T47D (cell line): ENCODE measurements around the gene DENND5A.
A peak's percentile ranks its signal among the peaks of the same experiment; 100 is the strongest.
"Not testable (repeated sequence)": the region's sequence is repeated elsewhere in the genome, so short reads cannot be mapped to it uniquely, and the experiment has no call there.

Source experiments
- DNase-seq, 2 experiments: peaks; one replicate each; pipeline versions ENCODE4 v3.0.0 to v3.0.0-alpha.2; 2011 to 2012; ENCODE audit warnings: low read depth in 1 of 2, low spot score in 1 of 2
- JUND ChIP-seq: IDR thresholded peaks from 2 replicates; pipeline ENCODE4 v1.6.1; 2012; ENCODE audit warnings: low read depth
- in situ Hi-C: cut with HindIII; loops from 2 replicates; pipeline ENCODE4 v1.10.0; 2016; ENCODE audit warnings: low sequenced_read_pairs, low pct_unique_long_range_greater_than_20kb

DENND5A gene

GRCh38 chr11:9170450-9170849, 94.7 kb downstream of the DENND5A start:
- in situ Hi-C loops = no loop called here
- no peak for TF ChIP-seq JUND
- DNase-seq = no peak

DNA sequence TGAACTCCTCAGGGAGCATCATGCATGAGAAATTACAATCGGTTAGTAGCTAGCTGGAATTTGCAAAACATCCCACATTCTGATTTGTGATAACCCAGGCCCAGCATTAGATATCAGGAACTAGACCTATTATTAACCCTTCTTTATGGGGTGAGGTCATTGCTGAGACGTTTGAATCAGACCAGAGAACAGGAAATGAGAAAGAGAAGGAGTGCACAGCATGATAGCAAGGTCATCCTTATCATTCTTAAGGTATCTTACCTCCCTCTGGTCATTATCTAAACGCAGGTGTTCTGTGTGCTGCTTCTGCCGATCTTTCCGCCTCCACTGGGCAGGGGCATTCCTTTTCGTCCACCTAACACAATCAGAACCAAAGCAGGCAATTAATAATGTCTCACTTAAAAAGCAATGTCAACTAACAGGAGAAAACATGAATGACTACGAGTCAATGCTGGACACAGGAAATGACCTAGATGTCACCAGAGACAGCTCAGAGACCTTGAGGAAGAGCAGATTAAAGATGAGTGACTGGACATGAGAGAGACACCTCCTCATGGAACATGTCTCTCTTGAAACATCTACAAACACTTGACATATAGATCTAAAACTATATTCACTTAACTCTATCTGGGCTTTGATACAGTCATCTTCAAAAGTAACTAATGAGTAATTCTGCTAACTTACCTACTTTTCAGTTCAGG, 95.4 kb downstream of the DENND5A start:
- DNase-seq = no peak
- TF ChIP-seq JUND = no peak

DNA sequence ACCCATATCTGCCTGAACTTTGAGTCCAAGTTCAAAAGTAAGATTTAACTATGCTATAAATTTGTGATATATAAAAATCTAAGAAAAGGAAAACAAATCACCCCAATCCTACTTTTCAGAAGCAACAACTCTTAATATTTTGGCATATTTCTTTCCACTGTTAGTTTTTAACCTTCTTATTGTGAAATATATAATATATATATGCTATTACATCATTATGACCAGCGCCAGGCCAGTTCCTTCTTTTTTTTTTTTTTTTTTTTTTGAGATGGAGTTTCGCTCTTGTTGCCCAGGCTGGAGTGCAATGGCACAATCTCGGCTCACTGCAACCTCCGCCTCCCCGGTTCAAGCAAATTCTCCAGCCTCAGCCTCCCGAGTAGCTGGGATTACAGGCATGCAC, 103.2 kb downstream of the DENND5A start:
- in situ Hi-C loops, DNase-seq: not testable (repeated sequence)

More for the DNA sequence above, 95.4 kb downstream of the DENND5A start:
- in situ Hi-C loops = no loop called here

DNA sequence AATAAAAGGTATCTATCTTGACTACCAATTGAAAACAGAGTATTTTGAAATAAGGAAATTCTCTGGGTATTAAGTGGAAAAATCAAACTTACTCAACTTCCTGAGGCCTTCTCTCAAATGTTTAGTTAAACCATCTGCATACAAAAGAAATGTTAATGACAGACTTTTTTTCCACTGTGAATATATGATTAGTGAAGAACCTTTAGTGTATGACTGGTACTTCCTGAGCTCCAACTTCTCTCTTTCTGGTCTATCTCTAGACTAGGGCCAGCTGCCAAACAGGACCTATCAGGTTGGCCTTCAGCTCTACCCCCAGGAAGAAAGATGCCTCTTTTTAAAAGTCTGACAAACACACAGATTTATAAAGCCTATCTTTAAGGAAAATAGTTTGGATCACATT, 105.0 kb downstream of the DENND5A start:
- in situ Hi-C loops = no loop called here
- no peak for DNase-seq
- no peak for TF ChIP-seq JUND

DNA sequence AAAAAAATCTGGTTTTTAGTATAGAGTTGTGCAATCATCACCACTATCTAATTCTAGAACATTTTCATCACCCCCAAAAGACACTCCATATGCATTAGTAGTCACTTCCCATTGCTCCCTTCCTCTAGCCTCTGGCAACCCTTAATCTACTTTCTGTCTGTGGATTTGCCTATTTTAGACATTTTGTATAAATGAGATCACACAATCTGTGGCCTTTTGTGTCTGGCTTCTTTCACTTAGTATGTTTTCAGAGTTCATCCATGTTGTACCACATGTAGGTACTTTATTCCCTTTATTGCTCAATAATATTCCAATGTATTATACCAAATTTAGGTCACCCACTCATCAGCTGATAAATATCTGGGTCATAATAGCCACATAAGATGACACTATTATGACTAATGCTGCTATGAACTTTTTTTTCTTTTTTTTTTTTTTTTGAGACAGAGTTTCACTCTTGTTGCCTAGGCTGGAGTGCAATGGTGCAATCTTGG, 106.2 kb downstream of the DENND5A start:
- in situ Hi-C loops = no loop called here
- DNase-seq = no peak
- TF ChIP-seq JUND = no peak

DNA sequence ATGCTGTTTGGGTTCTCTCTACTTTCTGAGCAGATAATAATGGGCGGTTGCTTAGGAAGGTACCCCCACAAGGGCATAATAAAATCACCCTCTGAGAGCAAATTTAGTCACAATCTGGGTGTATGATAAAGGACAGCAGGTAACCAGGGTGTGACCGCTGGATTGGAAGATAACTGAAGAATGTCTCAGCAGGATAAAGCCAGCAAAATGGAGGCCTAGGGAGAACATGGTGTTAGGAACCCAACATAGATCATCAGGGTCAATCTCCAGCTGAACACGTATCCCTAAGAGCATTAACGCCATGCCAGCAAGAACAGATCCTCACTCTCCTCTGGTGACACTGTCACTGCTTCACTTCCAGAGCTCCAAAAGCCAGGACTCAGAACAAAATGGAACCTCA, 109.2 kb downstream of the DENND5A start:
- DNase-seq = no peak
- in situ Hi-C loops = no loop called here
- no peak for TF ChIP-seq JUND

DNA sequence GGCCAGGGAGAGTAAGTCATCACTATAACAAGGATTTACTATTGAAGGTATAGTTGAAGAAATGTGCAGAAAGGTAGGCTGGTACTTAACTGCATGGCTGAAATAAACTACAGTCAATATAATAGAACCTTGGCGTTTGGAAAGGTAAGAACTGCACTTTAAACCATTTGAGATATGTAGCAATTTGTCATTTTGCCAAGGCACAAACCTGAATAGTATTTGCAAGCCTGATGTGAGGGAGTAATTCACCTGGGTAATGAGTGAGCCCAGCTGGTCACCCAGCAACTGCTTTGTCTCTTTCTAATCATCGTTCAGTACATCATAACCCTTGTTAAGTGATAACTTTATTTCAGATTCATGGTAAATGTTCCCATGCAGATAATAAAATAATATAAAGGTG, 111.5 kb downstream of the DENND5A start:
- in situ Hi-C loops = no loop called here
- DNase-seq = no peak
- TF ChIP-seq JUND = no peak

DNA sequence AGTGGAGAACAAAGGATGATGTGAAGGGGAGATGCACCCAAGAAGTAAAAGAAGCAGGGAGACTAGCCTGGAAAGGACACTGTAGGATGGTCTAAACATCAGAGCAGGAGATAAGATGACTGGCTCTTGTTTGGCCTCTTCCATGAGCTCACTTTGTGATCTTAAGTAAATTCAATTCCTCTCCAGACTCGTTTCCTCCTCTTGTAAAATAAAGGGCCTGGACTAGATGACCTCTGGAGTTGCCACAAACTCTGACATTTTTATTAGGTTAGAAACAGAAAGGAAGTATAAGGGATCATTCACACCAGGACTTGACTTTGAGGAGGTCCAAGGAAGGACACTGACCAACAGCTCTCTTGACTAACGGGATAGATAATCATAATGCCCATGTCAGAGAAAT, 113.5 kb downstream of the DENND5A start:
- no peak for DNase-seq
- TF ChIP-seq JUND = no peak
- in situ Hi-C loops = no loop called here

GRCh38 chr11:9150926-9151325, 114.2 kb downstream of the DENND5A start:
- TF ChIP-seq JUND = no peak
- no peak for DNase-seq
- in situ Hi-C loops = no loop called here

GRCh38 chr11:9150501-9150900, 114.6 kb downstream of the DENND5A start:
- DNase-seq = no peak
- in situ Hi-C loops = no loop called here
- TF ChIP-seq JUND = no peak

GRCh38 chr11:9148727-9149126, 116.4 kb downstream of the DENND5A start:
- no peak for DNase-seq
- TF ChIP-seq JUND = no peak
- in situ Hi-C loops = no loop called here

DNA sequence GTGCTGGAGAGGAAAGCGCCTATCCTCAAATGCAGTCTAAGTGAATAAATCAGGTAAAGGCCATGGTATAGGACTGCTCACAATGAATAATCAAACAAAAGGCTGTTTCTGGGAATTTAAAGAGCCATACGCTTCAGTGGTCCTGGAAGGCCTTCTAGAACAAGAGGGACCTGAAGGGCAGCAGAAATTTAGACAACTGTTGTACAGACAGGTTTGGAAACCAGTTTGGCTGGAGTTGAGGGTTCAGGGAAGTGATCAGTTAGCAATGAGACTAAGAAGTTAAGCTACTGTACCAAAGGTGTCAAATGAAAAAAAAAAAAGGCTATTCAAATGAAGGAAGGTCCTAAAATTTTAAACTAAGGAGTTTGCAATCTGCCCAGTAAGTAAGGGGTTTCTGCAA, 117.1 kb downstream of the DENND5A start:
- TF ChIP-seq JUND = no peak
- in situ Hi-C loops = no loop called here
- DNase-seq = peak in 1 of 2 experiments; percentile 57

DNA sequence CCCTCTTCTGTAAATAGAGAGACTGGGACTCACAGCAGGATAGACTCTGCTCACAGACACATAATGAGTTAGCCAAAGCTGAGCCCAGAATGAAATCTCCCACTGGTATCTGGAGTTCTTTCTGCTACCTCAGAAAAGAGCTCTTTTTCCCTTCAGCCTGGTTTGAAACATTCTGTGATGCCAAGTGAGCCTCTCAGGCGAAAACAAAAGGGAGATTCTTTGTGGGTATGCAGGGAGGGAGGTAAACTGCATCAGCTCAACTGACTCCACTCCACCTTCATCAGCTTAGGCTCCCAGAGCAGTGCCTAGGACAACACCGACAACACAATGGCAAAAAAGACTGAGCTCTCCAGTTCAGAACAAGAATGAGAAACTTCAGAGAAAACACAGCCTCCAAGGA, 118.7 kb downstream of the DENND5A start:
- no peak for DNase-seq
- in situ Hi-C loops = no loop called here

DNA sequence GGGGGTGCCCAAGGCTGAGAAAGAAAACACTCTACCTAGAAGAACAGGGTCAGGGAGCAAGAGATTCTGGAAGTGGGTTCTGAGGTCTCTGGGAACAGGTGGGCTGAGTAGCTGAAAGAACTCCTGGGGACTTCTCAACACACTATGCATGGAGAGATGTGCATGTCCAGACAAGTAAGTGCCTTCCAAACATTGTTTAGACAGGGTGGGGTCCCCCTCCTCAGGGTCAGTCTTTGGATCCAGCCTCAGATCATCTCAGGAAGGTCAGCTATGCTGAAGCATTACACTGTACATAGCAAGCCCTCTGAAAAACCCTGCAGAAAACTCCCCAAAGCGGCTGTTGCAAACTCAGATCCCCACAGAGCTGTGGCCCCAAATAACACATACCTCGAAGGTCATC, 119.9 kb downstream of the DENND5A start:
- no peak for TF ChIP-seq JUND
- no peak for DNase-seq
- in situ Hi-C loops = no loop called here

More for the DNA sequence above, 118.7 kb downstream of the DENND5A start:
- no peak for TF ChIP-seq JUND
